OCI-LY7 (cell line): ENCODE data around the gene IKBKE. TPM values are rescaled to one million over a fixed set of nuclear protein-coding genes. Genes with fewer than 3 reads are reported as not detected.
"Not testable (repeated sequence)": the region's sequence is repeated elsewhere in the genome, so short reads cannot be mapped to it uniquely, and the experiment has no call there.

Experiments used
- BruUV-seq: library from RNA; stranded (reverse); fragments of 400-500 nt; replicated peaks from 2 replicates; lab custom pipeline; 2021; lab: Mats Ljungman, UMichigan
- CTCF ChIA-PET: fragments of 300-600 bp; sonication (Branson Sonifier 250); formaldehyde crosslinking; loops from one replicate; lab custom pipeline; 2022; ENCODE audit warnings: antibody characterized with exemption; ENCODE audit not compliant: unreplicated experiment; lab: Charles Lee
- POLR2A ChIA-PET: fragments of 300-600 bp; sonication (Branson Sonifier 250); formaldehyde crosslinking; loops from one replicate; lab custom pipeline; 2022; ENCODE audit warnings: antibody characterized with exemption; lab: Charles Lee
- DNase-seq: peaks from one replicate; pipeline ENCODE4 v3.0.0-alpha.2; 2015; ENCODE audit warnings: low spot score
- H2AFZ ChIP-seq: fragments of 200-600 bp; sonication (generic), shearing (Covaris generic); 2 replicates; pipeline ENCODE4 v1.6.1; 2014; ENCODE audit warnings: mild to moderate bottlenecking, antibody characterized with exemption, low read length, moderate library complexity
- H3K27ac ChIP-seq: fragments of 200-600 bp; sonication (generic); 2 replicates; pipeline ENCODE4 v1.5.1; 2014; ENCODE audit warnings: mixed run types, low read depth, mild to moderate bottlenecking, moderate library complexity, low read length, inconsistent platforms; ENCODE audit not compliant: poor library complexity, severe bottlenecking
- H3K36me3 ChIP-seq: fragments of 200-600 bp; sonication (generic); 2 replicates; pipeline ENCODE4 v1.6.1; 2014; ENCODE audit warnings: mild to moderate bottlenecking, antibody characterized with exemption, low read length, moderate library complexity, mixed read lengths; ENCODE audit not compliant: insufficient read depth
- H3K4me1 ChIP-seq: fragments of 200-600 bp; sonication (generic); 2 replicates; pipeline ENCODE4 v1.5.1; 2014; ENCODE audit warnings: mild to moderate bottlenecking, low read length; ENCODE audit not compliant: insufficient read depth, poor library complexity, severe bottlenecking
- H3K4me2 ChIP-seq: fragments of 200-600 bp; sonication (generic); 2 replicates; pipeline ENCODE4 v1.6.1; 2014; ENCODE audit warnings: mild to moderate bottlenecking, low read length
- H3K4me3 ChIP-seq: fragments of 200-600 bp; sonication (generic); 2 replicates; pipeline ENCODE4 v1.5.1; 2014; ENCODE audit warnings: mild to moderate bottlenecking, low read depth, low read length; ENCODE audit not compliant: poor library complexity, severe bottlenecking
- H3K79me2 ChIP-seq: fragments of 200-600 bp; sonication (generic); 2 replicates; pipeline ENCODE4 v1.6.1; 2016; ENCODE audit warnings: low read depth, mild to moderate bottlenecking, low read length, moderate library complexity, mixed read lengths; ENCODE audit not compliant: insufficient read depth
- H3K9me2 ChIP-seq: fragments of 200-600 bp; sonication (generic); 2 replicates; pipeline ENCODE4 v1.6.1; 2016; ENCODE audit warnings: mild to moderate bottlenecking, low read length, mixed read lengths; ENCODE audit not compliant: insufficient read depth
- H3K9me3 ChIP-seq: fragments of 200-600 bp; sonication (generic); 2 replicates; pipeline ENCODE4 v1.6.1; 2014; ENCODE audit warnings: mild to moderate bottlenecking, mixed run types, low read length, mixed read lengths
- H4K20me1 ChIP-seq: fragments of 200-600 bp; sonication (generic); 2 replicates; pipeline ENCODE4 v1.6.1; 2014; ENCODE audit warnings: mild to moderate bottlenecking, antibody characterized with exemption, low read length, moderate library complexity, mixed read lengths; ENCODE audit not compliant: insufficient read depth
- CTCF ChIP-seq: fragments of 200-600 bp; sonication (generic); conservative IDR thresholded peaks from 2 replicates; pipeline ENCODE4 v1.5.1; 2014; ENCODE audit warnings: mild to moderate bottlenecking, antibody characterized with exemption, low read length, moderate library complexity, mixed read lengths
- EZH2phosphoT487 ChIP-seq: fragments of 200-600 bp; sonication (generic); IDR thresholded peaks from 2 replicates; pipeline ENCODE4 v1.6.1; 2018; ENCODE audit warnings: low read depth, borderline replicate concordance, mild to moderate bottlenecking, mixed run types, antibody characterized with exemption, low read length, moderate library complexity, mixed read lengths
- intact Hi-C: fragments of 100-400 bp; cut with micrococcal nuclease; formaldehyde crosslinking; loops from one replicate; pipeline ENCODE4 v1.10.0; 2022; ENCODE audit not compliant: unreplicated experiment
- total RNA-seq, 2 experiments: library from RNA; depleted of rRNA in 1 of 2; stranded (reverse); fragments of >200 nt in 1 of 2; shearing (Covaris generic) in 1 of 2; gene quantifications; 2 replicates each; pipeline ENCODE4 v1.2.3, GENCODE V29; 2014 to 2022

Gene IKBKE
- total RNA-seq, 2 experiments from 2014 or later, result 23.9 to 38.5 TPM

GRCh38 chr1:206482611-206483010 is 12.3 kb downstream of the IKBKE start:
- H3K27ac ChIP-seq, result no peak overlapping the region
- H3K4me1 ChIP-seq, result no peaks in the 10 kb centered on the region
- TF ChIP-seq EZH2phosphoT487 (no peak), CTCF (no peak)
- intact Hi-C loops, result no loop called here
- peaks cover 58% of the 10 kb centered on the region for H3K36me3 ChIP-seq
- DNase-seq, result no peak
- no peaks in the 10 kb centered on the region for H3K9me2 ChIP-seq
- no TSS peak for BruUV-seq
- ChIA-PET CTCF (interaction anchor here (0.6 kb wide), 1 partner anchor 39 kb away, joined by 3 read pairs; no protein-coding TSS in a partner anchor), POLR2A (interaction anchor here (0.6 kb wide), 1 partner anchor 194 kb away, joined by 3 read pairs; no protein-coding TSS in a partner anchor)
- H3K4me2 ChIP-seq, result no peak overlapping the region
- H3K4me3 ChIP-seq, result no peak overlapping the region
- no peaks in the 10 kb centered on the region for H4K20me1 ChIP-seq
- H3K79me2 ChIP-seq, result no peaks in the 10 kb centered on the region
- H3K9me3 ChIP-seq, result no peaks in the 10 kb centered on the region
- no peak overlapping the region for H2AFZ ChIP-seq

GRCh38 chr1:206483864-206484263 is 13.6 kb downstream of the IKBKE start:
- H3K27ac ChIP-seq, H3K4me1 ChIP-seq, POLR2A ChIA-PET, H3K79me2 ChIP-seq, BruUV-seq, H3K9me2 ChIP-seq, CTCF ChIA-PET, intact Hi-C loops, DNase-seq, H3K4me3 ChIP-seq, H3K9me3 ChIP-seq, H2AFZ ChIP-seq, H3K4me2 ChIP-seq, H4K20me1 ChIP-seq: not testable (repeated sequence)
- peaks cover 53% of the 10 kb centered on the region for H3K36me3 ChIP-seq

GRCh38 chr1:206484901-206485300 is 14.6 kb downstream of the IKBKE start:
- no peaks in the 10 kb centered on the region for H3K4me1 ChIP-seq
- H3K4me2 ChIP-seq, result no peak overlapping the region
- H3K4me3 ChIP-seq, result no peak overlapping the region
- no peaks in the 10 kb centered on the region for H4K20me1 ChIP-seq
- H3K79me2 ChIP-seq, result no peaks in the 10 kb centered on the region
- no peak for DNase-seq
- H3K27ac ChIP-seq, result no peak overlapping the region
- no peak overlapping the region for H2AFZ ChIP-seq
- peaks cover 46% of the 10 kb centered on the region for H3K36me3 ChIP-seq
- CTCF ChIA-PET, result no interaction called here
- POLR2A ChIA-PET, result interaction anchor here (0.6 to 1.0 kb wide), 2 partner anchors 11 to 70 kb away, joined by 3 read pairs; no protein-coding TSS in a partner anchor
- no TSS peak for BruUV-seq
- TF ChIP-seq EZH2phosphoT487 (no peak), CTCF (no peak)
- intact Hi-C loops, result no loop called here
- no peaks in the 10 kb centered on the region for H3K9me3 ChIP-seq
- H3K9me2 ChIP-seq, result no peaks in the 10 kb centered on the region
